BLaER1 (cell line): Measurements from ENCODE around the gene FRMPD4.

Experiments
- H3K27ac ChIP-seq: shearing (Covaris generic); formaldehyde crosslinking; 2 replicates; pipeline ENCODE4 v1.8.1; 2022
- H3K27me3 ChIP-seq: shearing (Covaris generic); formaldehyde crosslinking; 2 replicates; pipeline ENCODE4 v1.8.1; 2022
- H3K36me3 ChIP-seq: shearing (Covaris generic); formaldehyde crosslinking; 2 replicates; pipeline ENCODE4 v1.8.1; 2022
- H3K4me1 ChIP-seq: shearing (Covaris generic); formaldehyde crosslinking; 2 replicates; pipeline ENCODE4 v1.8.1; 2022
- H3K4me2 ChIP-seq: shearing (Covaris generic); formaldehyde crosslinking; 2 replicates; pipeline ENCODE4 v1.8.1; 2022
- H3K4me3 ChIP-seq: shearing (Covaris generic); formaldehyde crosslinking; 2 replicates; pipeline ENCODE4 v1.8.1; 2022
- H3K9ac ChIP-seq: shearing (Covaris generic); formaldehyde crosslinking; 2 replicates; pipeline ENCODE4 v1.8.1; 2022
- H3K9me3 ChIP-seq: shearing (Covaris generic); formaldehyde crosslinking; 2 replicates; pipeline ENCODE4 v1.8.1; 2022
- H4K20me1 ChIP-seq: shearing (Covaris generic); formaldehyde crosslinking; 2 replicates; pipeline ENCODE4 v1.8.1; 2022
- Cebpa-rat ChIP-seq: shearing (Covaris generic); IDR thresholded peaks from 2 replicates; pipeline ENCODE4 v1.8.1; 2022

The FRMPD4 gene

DNA sequence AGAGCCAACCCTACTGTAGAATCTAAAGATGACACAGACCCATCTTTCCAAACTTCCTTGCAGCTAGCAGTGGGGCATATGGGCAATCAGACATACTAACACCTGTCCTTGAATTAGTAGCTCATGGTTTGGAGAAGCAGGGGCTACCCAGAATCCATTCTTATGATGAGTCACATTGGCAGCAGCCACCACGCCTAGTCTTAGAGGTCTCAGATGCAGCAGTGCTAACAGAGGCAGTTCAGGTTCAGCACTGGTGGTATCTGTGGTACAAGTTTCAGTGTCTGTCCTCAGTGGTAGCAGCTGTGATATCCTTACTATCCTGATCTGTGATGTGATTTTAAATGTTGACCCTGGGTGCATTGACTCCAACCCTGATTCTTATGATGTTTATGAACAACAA is 68.1 kb downstream of the FRMPD4 start:
- no peak overlapping the region for H3K9ac ChIP-seq
- no peaks in the 10 kb centered on the region for H3K4me1 ChIP-seq
- peaks cover 88% of the 10 kb centered on the region for H3K27me3 ChIP-seq
- no peak overlapping the region for H3K4me3 ChIP-seq
- TF ChIP-seq Cebpa-rat: no peak
- H3K36me3 ChIP-seq: no peaks in the 10 kb centered on the region
- no peaks in the 10 kb centered on the region; the same call in 1 of the 2 replicates for H4K20me1 ChIP-seq
- no peak overlapping the region for H3K4me2 ChIP-seq
- no peaks in the 10 kb centered on the region for H3K9me3 ChIP-seq
- H3K27ac ChIP-seq: no peak overlapping the region

GRCh38 chrX:12210196-12210815 is 72.0 kb downstream of the FRMPD4 start:
- Histone ChIP-seq H3K9me3 (no peaks in the 10 kb centered on the region), H4K20me1 (no peaks in the 10 kb centered on the region; the same call in 1 of the 2 replicates), H3K4me2 (no peak overlapping the region), H3K4me1 (no peaks in the 10 kb centered on the region), H3K9ac (no peak overlapping the region), H3K27ac (no peak overlapping the region), H3K4me3 (no peak overlapping the region), H3K36me3 (no peaks in the 10 kb centered on the region), H3K27me3 (peaks cover 79% of the 10 kb centered on the region)
- no peak for TF ChIP-seq Cebpa-rat

- H4K20me1 ChIP-seq: no peaks in the 10 kb centered on the region; the same call in 1 of the 2 replicates
- no peak overlapping the region for H3K4me2 ChIP-seq
- no peaks in the 10 kb centered on the region for H3K9me3 ChIP-seq
- H3K4me3 ChIP-seq: no peak overlapping the region
- H3K36me3 ChIP-seq: no peaks in the 10 kb centered on the region
- no peaks in the 10 kb centered on the region for H3K4me1 ChIP-seq
- TF ChIP-seq Cebpa-rat: no peak
- no peak overlapping the region for H3K9ac ChIP-seq
- H3K27ac ChIP-seq: no peak overlapping the region
- peaks cover 79% of the 10 kb centered on the region for H3K27me3 ChIP-seq
Observed at GRCh38 chrX:12210971-12211370, 72.7 kb downstream of the FRMPD4 start.

DNA sequence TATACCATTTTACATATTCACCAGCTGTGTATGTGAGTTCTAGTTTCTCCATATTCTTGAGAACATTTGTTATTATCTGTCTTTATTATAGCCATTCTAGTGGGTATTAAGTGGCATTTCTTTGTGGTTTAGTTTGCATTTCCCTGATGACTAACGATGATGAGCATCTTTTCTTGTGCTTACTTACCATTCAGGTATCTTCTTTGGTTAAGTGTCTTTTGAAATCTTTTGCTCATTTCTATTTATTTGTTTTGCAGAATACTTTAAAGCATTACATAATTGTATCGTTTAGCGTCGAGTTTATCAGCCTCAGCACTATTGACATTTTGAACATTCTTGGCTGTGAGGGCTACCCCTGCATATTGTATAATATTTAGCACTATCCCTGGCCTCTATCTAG is 85.4 kb downstream of the FRMPD4 start:
- Histone ChIP-seq H3K4me3 (no peak overlapping the region), H4K20me1 (no peaks in the 10 kb centered on the region), H3K4me2 (no peak overlapping the region), H3K4me1 (no peaks in the 10 kb centered on the region), H3K9me3 (peaks cover 7% of the 10 kb centered on the region; the same call in 1 of the 2 replicates), H3K36me3 (no peaks in the 10 kb centered on the region), H3K27ac (no peak overlapping the region), H3K9ac (no peak overlapping the region), H3K27me3 (peaks cover 80% of the 10 kb centered on the region)
- no peak for TF ChIP-seq Cebpa-rat

DNA sequence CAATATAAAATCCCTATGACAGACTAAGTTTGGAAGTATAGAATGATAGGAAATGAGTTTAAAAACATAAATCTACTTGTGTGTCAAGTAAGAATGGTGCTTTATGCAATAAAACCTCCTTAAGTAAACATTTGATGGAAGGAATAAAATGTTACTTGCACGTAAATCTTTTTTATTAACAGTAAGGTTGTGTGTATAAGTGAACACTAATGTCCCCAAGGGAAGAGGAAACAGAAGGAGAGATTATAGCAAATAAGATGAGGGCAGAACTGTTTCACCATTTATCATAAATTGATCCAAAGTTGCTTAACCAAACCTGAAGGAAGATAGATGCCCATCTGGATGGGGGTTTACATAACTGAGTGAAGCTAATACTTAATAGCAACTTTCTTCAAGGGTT is 86.8 kb downstream of the FRMPD4 start:
- Histone ChIP-seq H3K4me2 (no peak overlapping the region), H3K4me1 (no peaks in the 10 kb centered on the region), H3K36me3 (no peaks in the 10 kb centered on the region), H3K9ac (no peak overlapping the region), H3K27ac (no peak overlapping the region), H3K4me3 (no peak overlapping the region), H4K20me1 (no peaks in the 10 kb centered on the region), H3K27me3 (peaks cover 78% of the 10 kb centered on the region), H3K9me3 (peaks cover 7% of the 10 kb centered on the region; the same call in 1 of the 2 replicates)
- no peak for TF ChIP-seq Cebpa-rat

GRCh38 chrX:12227412-12228041 is 89.3 kb downstream of the FRMPD4 start:
- Histone ChIP-seq H3K9me3 (peaks cover 7% of the 10 kb centered on the region; the same call in 1 of the 2 replicates), H3K9ac (no peak overlapping the region), H3K4me3 (no peak overlapping the region), H3K36me3 (no peaks in the 10 kb centered on the region), H4K20me1 (no peaks in the 10 kb centered on the region; the same call in 1 of the 2 replicates), H3K4me1 (no peaks in the 10 kb centered on the region), H3K4me2 (no peak overlapping the region), H3K27me3 (peaks cover 77% of the 10 kb centered on the region), H3K27ac (no peak overlapping the region)
- no peak for TF ChIP-seq Cebpa-rat

DNA sequence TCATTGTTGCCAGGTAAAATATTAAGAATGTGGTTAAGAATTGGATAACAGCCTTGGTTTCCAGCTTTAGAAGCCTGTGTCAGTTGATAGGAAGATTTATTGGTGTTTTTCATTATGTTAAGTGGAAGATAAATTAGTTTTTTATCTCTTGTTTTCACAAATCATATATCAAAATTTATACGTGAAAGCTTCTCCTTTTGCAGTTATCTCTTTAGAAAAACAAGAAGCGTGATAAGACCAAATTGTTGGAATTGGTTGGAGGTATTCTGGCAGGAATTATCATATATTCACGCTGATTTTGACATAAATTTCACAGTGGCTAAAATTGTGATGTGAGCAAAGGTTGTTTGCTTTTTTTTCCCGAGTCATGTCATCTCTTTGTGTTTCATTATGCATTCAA is 90.6 kb downstream of the FRMPD4 start:
- H4K20me1 ChIP-seq: no peaks in the 10 kb centered on the region; the same call in 1 of the 2 replicates
- no peaks in the 10 kb centered on the region for H3K4me1 ChIP-seq
- H3K4me2 ChIP-seq: no peak overlapping the region
- H3K9me3 ChIP-seq: peaks cover 7% of the 10 kb centered on the region; the same call in 1 of the 2 replicates
- peaks cover 74% of the 10 kb centered on the region for H3K27me3 ChIP-seq
- H3K36me3 ChIP-seq: no peaks in the 10 kb centered on the region
- H3K27ac ChIP-seq: no peak overlapping the region
- TF ChIP-seq Cebpa-rat: no peak
- H3K9ac ChIP-seq: no peak overlapping the region
- no peak overlapping the region for H3K4me3 ChIP-seq

GRCh38 chrX:12229986-12230385 is 91.7 kb downstream of the FRMPD4 start:
- H3K4me3 ChIP-seq: no peak overlapping the region
- H3K9me3 ChIP-seq: peaks cover 7% of the 10 kb centered on the region; the same call in 1 of the 2 replicates
- no peaks in the 10 kb centered on the region for H3K36me3 ChIP-seq
- peaks cover 74% of the 10 kb centered on the region for H3K27me3 ChIP-seq
- H3K27ac ChIP-seq: no peak overlapping the region
- no peak overlapping the region for H3K4me2 ChIP-seq
- TF ChIP-seq Cebpa-rat: no peak
- no peaks in the 10 kb centered on the region for H3K4me1 ChIP-seq
- H3K9ac ChIP-seq: no peak overlapping the region
- H4K20me1 ChIP-seq: no peaks in the 10 kb centered on the region; the same call in 1 of the 2 replicates

- Histone ChIP-seq H4K20me1 (no peaks in the 10 kb centered on the region; the same call in 1 of the 2 replicates), H3K9ac (no peak overlapping the region), H3K36me3 (no peaks in the 10 kb centered on the region), H3K4me1 (no peaks in the 10 kb centered on the region), H3K27me3 (peaks cover 77% of the 10 kb centered on the region), H3K9me3 (no peaks in the 10 kb centered on the region), H3K4me3 (no peak overlapping the region), H3K27ac (no peak overlapping the region), H3K4me2 (no peak overlapping the region)
- TF ChIP-seq Cebpa-rat: no peak
Observed at GRCh38 chrX:12234534-12235329, 96.5 kb downstream of the FRMPD4 start.

- Histone ChIP-seq H3K27ac (no peak overlapping the region), H3K4me2 (no peak overlapping the region), H3K9me3 (no peaks in the 10 kb centered on the region), H3K4me1 (no peaks in the 10 kb centered on the region), H3K4me3 (no peak overlapping the region), H3K27me3 (peaks cover 81% of the 10 kb centered on the region), H3K36me3 (no peaks in the 10 kb centered on the region), H4K20me1 (no peaks in the 10 kb centered on the region; the same call in 1 of the 2 replicates), H3K9ac (no peak overlapping the region)
- TF ChIP-seq Cebpa-rat: no peak
Observed at GRCh38 chrX:12236156-12236555, 97.9 kb downstream of the FRMPD4 start.
